DOHH2 (cell line): ENCODE results near the gene RILPL2.

Experiments used
- CTCF ChIP-seq: fragments of 200-600 bp; sonication (generic); IDR thresholded peaks from one replicate; pipeline ENCODE4 v1.5.1; 2014; ENCODE audit warnings: antibody characterized with exemption, mild to moderate bottlenecking, low read depth, low read length; ENCODE audit not compliant: poor library complexity, severe bottlenecking
- EZH2phosphoT487 ChIP-seq: fragments of 200-600 bp; sonication (generic); IDR thresholded peaks from 2 replicates; pipeline ENCODE4 v1.6.1; 2017; ENCODE audit warnings: borderline replicate concordance, mild to moderate bottlenecking, antibody characterized with exemption, low read length, moderate library complexity, mixed read lengths

DNA sequence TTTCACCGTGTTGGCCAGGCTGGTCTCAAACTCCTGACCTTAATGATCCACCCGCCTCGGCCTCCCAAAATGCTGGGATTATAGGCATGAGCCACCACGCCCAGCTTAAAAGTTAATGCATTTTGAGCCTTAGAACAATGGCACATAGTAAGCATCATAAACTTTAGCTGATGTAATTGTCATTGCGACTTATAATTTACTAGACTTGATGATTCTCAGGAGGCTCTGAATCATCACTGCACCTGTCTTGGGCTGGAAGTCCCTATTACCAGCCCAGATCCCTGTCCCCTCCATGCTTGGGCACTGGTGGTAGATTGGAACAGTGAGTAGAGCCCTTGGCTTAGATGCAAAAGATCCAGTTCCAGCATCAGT lies 26.5 kb downstream of the RILPL2 start:
- no peak for TF ChIP-seq CTCF
- no peak for TF ChIP-seq EZH2phosphoT487
